Naive thymus-derived CD8-positive, alpha-beta T cell (primary cell): Measurements from ENCODE around the gene EXPH5. TPM values are rescaled to one million over a fixed set of nuclear protein-coding genes. Genes with fewer than 3 reads are reported as not detected.

ENCODE experiments used
- ATAC-seq, 2 donors: fragments of 150-1000 bp; cut with Tn5 transposase in 1 of 2; sonication (Bioruptor Pico), chemical (Tn5 transposase) in 1 of 2; 1 replicate in 1 of 2; 2 replicates in 1 of 2; pipeline ENCODE4 v1.10.0; 2021; ENCODE audit warnings: mild to moderate bottlenecking in 2 of 2, moderate library complexity in 2 of 2
- POLR2A ChIA-PET: fragments of 350-600 bp; sonication (Branson Sonifier 250); formaldehyde crosslinking; loops from one replicate; lab custom pipeline; 2021; ENCODE audit warnings: antibody characterized with exemption; lab: Charles Lee
- DNase-seq, 10 donors: peaks; one replicate each; pipeline versions ENCODE4 v3.0.0 to v3.0.0-alpha.2; 2020 to 2022
- H3K27ac Mint-ChIP-seq, 10 donors: one replicate each; pipeline ENCODE4 v1.8.0; 2020 to 2022; ENCODE audit warnings: mild to moderate bottlenecking in 10 of 10, mixed read lengths in 10 of 10, moderate library complexity in 4 of 10, inconsistent platforms in 1 of 10
- H3K27me3 Mint-ChIP-seq, 5 donors: one replicate each; pipeline ENCODE4 v1.8.0; 2021 to 2022; ENCODE audit warnings: mixed read lengths in 5 of 5
- H3K36me3 Mint-ChIP-seq, 3 donors: one replicate each; pipeline ENCODE4 v1.8.0; 2020 to 2022; ENCODE audit warnings: mixed read lengths in 3 of 3, mild to moderate bottlenecking in 2 of 3, inconsistent platforms in 1 of 3
- H3K4me1 Mint-ChIP-seq, 4 donors: one replicate each; pipeline ENCODE4 v1.8.0; 2021 to 2022; ENCODE audit warnings: mixed read lengths in 4 of 4
- H3K4me3 Mint-ChIP-seq, 10 donors: one replicate each; pipeline ENCODE4 v1.8.0; 2020 to 2022; ENCODE audit warnings: mild to moderate bottlenecking in 10 of 10, mixed read lengths in 10 of 10, moderate library complexity in 6 of 10, inconsistent platforms in 1 of 10
- H3K9me3 Mint-ChIP-seq, 9 donors: one replicate each; pipeline ENCODE4 v1.8.0; 2020 to 2022; ENCODE audit warnings: mixed read lengths in 9 of 9, mild to moderate bottlenecking in 3 of 9, inconsistent platforms in 1 of 9, moderate library complexity in 1 of 9
- polyA plus RNA-seq, 3 donors: library from polyadenylated mRNA; unstranded; fragments of 300-500 nt; fragmentation: Illumina TruSeq; gene quantifications; one replicate each; pipeline ENCODE4 v1.2.3, GENCODE V29; 2021
- total RNA-seq, 8 experiments: library from RNA in 2 of 8; stranded (reverse) in 2 of 8; gene quantifications; one replicate each; pipeline ENCODE4 v1.2.3 and lab custom pipeline; 2021 to 2026

The EXPH5 gene
- total and polyA plus RNA-seq, 5 experiments from 2014 or later: 0.82 to 8.7 (median 2.3) TPM

DNA sequence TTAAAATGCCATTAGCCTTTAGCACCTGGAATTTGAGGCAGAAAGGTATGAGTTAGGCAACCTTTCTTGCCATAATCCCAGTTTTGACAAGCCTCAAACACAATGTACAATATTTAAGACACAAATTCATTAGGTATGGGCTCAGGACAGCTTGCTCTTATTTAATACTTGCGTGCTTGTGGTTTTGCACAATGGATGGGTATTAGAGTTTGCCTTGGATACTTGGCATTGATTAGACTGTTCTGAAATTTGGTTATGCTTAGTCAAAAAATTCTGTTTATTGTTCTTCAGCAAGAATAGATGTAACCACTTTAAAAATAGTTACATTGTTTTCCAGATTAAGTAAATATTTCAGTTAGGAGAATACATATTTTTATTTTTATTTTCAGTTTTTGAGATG, 120.9 kb downstream of the EXPH5 start:
- ATAC-seq: no peak
- H3K27ac Mint-ChIP-seq: no peak overlapping the region
- no peaks in the 10 kb centered on the region for H3K9me3 Mint-ChIP-seq
- POLR2A ChIA-PET: no interaction called here
- peaks cover 0 to 42% (median 28%) of the 10 kb centered on the region in 3 donors for H3K36me3 Mint-ChIP-seq
- H3K27me3 Mint-ChIP-seq: no peaks in the 10 kb centered on the region
- H3K4me1 Mint-ChIP-seq: peaks cover 0 to 6% (median 2%) of the 10 kb centered on the region in 4 donors
- no peak for DNase-seq
- H3K4me3 Mint-ChIP-seq: no peak overlapping the region

- Mint-ChIP-seq H3K36me3 (peaks cover 0 to 4% (median 4%) of the 10 kb centered on the region in 3 donors), H3K4me1 (peaks cover 4 to 24% (median 15%) of the 10 kb centered on the region in 4 donors), H3K27ac (peak overlapping the region; percentile 65 to 100 (median 99)), H3K4me3 (peak overlapping the region in 7 of 10 donors; percentile 28 to 97 (median 70)), H3K9me3 (no peaks in the 10 kb centered on the region), H3K27me3 (no peaks in the 10 kb centered on the region)
- DNase-seq (no peak), ATAC-seq (no peak)
- POLR2A ChIA-PET: interaction anchor here (0.6 kb wide), 1 partner anchor 27 kb away, joined by 3 read pairs; no protein-coding TSS in a partner anchor
Observed at GRCh38 chr11:108468478-108468864, 125.1 kb downstream of the EXPH5 start.

- H3K27ac Mint-ChIP-seq: peak within 1 kb of the TSS; percentile 99 to 100 (median 100)
- ATAC-seq (peak; percentile 91 to 94), DNase-seq (peak; percentile 86 to 97 (median 96))
- no peaks in the 10 kb centered on the region for H3K27me3 Mint-ChIP-seq
- no peaks in the 10 kb centered on the region for H3K9me3 Mint-ChIP-seq
- H3K4me3 Mint-ChIP-seq: peak within 1 kb of the TSS; percentile 95 to 100 (median 98)
- H3K4me1 Mint-ChIP-seq: peaks cover 4 to 24% (median 15%) of the 10 kb centered on the region in 4 donors
- H3K36me3 Mint-ChIP-seq: no peaks in the 10 kb centered on the region
- POLR2A ChIA-PET: interaction anchor here (0.9 to 1.7 kb wide), 4 partner anchors 11 to 244 kb away, joined by 3 to 10 read pairs (median 3); partner anchors contain the start of genes ATM, NPAT and POGLUT3
Observed at GRCh38 chr11:108467091-108467823, 126.3 kb downstream of the EXPH5 start, which contains the start of gene C11orf65. Gene C11orf65, minus strand, starts transcription at chr11:108467529. Its CDS starts 5,970 bp downstream, at chr11:108461559.

GRCh38 chr11:108466405-108466804, 127.2 kb downstream of the EXPH5 start:
- H3K27ac Mint-ChIP-seq: peak overlapping the region; percentile 99 to 100 (median 100)
- POLR2A ChIA-PET: interaction anchor here (0.9 to 1.7 kb wide), 4 partner anchors 11 to 244 kb away, joined by 3 to 10 read pairs (median 3); partner anchors contain the start of genes ATM, NPAT and POGLUT3
- ATAC-seq: no peak
- DNase-seq: peak in 1 of 10 donors; percentile 23
- H3K36me3 Mint-ChIP-seq: no peaks in the 10 kb centered on the region
- no peaks in the 10 kb centered on the region for H3K27me3 Mint-ChIP-seq
- peaks cover 4 to 24% (median 15%) of the 10 kb centered on the region in 4 donors for H3K4me1 Mint-ChIP-seq
- no peaks in the 10 kb centered on the region for H3K9me3 Mint-ChIP-seq
- peak overlapping the region; percentile 95 to 100 (median 98) for H3K4me3 Mint-ChIP-seq

Other genes with a start within 250 kb of the EXPH5 start
- under 1 TPM; 0.41 to 0.75 TPM for gene C11orf65, start 126.2 kb downstream of the EXPH5 start, total RNA-seq
- gene C11orf65, start 126.2 kb downstream of the EXPH5 start, polyA plus RNA-seq: under 1 TPM; 0.95 to 0.97 (median 0.95) TPM
- 1 to 10 TPM; 7.3 to 7.6 TPM for gene POGLUT3, start 95.4 kb downstream of the EXPH5 start, total RNA-seq
- 1 to 10 TPM; 5.4 to 9.1 (median 8.8) TPM for gene POGLUT3, start 95.4 kb downstream of the EXPH5 start, polyA plus RNA-seq
- gene DDX10, start 71.3 kb upstream of the EXPH5 start, total RNA-seq: 10 to 100 TPM; 21.1 to 26.3 TPM
- 10 to 100 TPM; 13.1 to 15.9 (median 15.2) TPM for gene DDX10, start 71.3 kb upstream of the EXPH5 start, polyA plus RNA-seq